HepG2 (cell line): Measurements from ENCODE around the gene DCTN4. TPM values are rescaled to one million over a fixed set of nuclear protein-coding genes. Genes with fewer than 3 reads are reported as not detected.

Experiments used
- ATAC-seq: fragments of 200-7000 bp; cut with Tn5 transposase; 3 replicates; pipeline ENCODE4 v1.9.1; 2020; ENCODE audit warnings: mild to moderate bottlenecking, moderate library complexity
- BruUV-seq: library from RNA; stranded (reverse); fragments of 400-500 nt; replicated peaks from 2 replicates; lab custom pipeline; 2021; lab: Mats Ljungman, UMichigan
- CTCF ChIA-PET: fragments of 300-600 bp; formaldehyde crosslinking; extraction: SDS; loops from one replicate; lab custom pipeline; 2021; ENCODE audit warnings: low total read pairs, inconsistent platforms, low intra/inter-chr PET ratio; lab: Yijun Ruan, JAX
- POLR2A ChIA-PET: fragments of 350-600 bp; sonication (Branson Sonifier 250); formaldehyde crosslinking; loops from one replicate; lab custom pipeline; 2020; ENCODE audit warnings: antibody characterized with exemption, inconsistent platforms; lab: Yijun Ruan, JAX
- DNase-seq: peaks from one replicate; pipeline ENCODE4 v3.0.0-alpha.2; 2015; ENCODE audit warnings: low spot score
- FAIRE-seq: peaks from 3 replicates; lab custom pipeline; 2011; peaks lifted over from hg19 to GRCh38; lab: Jason Lieb, UNC
- H2AFZ ChIP-seq: one replicate; pipeline ENCODE4 v1.6.1; 2011; ENCODE audit warnings: low read length, inconsistent platforms
- H3K27ac ChIP-seq: fragments of 300-600 bp; 3 replicates; pipeline ENCODE4 v1.8.0; 2011; ENCODE audit warnings: mixed run types, mild to moderate bottlenecking, mixed read lengths, low read length, inconsistent platforms; ENCODE audit not compliant: insufficient read depth; ENCODE audit errors: extremely low read length
- H3K27me3 ChIP-seq, 2 experiments: fragments of 200-600 bp in 1 of 2; 2 replicates in 1 of 2; 3 replicates in 1 of 2; pipeline versions ENCODE4 v1.6.0 to v1.8.0; 2011; ENCODE audit warnings: low read length in 2 of 2, mild to moderate bottlenecking in 2 of 2, moderate library complexity in 2 of 2, inconsistent platforms in 1 of 2; ENCODE audit not compliant: insufficient read depth in 2 of 2, control insufficient read depth in 1 of 2
- H3K36me3 ChIP-seq, 2 experiments: fragments of 200-600 bp in 1 of 2; replicated peaks in 1 of 2; 2 replicates in 1 of 2; 3 replicates in 1 of 2; pipeline versions ENCODE4 v1.5.1 to v1.8.0; 2011; ENCODE audit warnings: low read length in 2 of 2, inconsistent platforms in 1 of 2; ENCODE audit not compliant: insufficient read depth in 2 of 2, control insufficient read depth in 1 of 2
- H3K4me1 ChIP-seq: 2 replicates; pipeline ENCODE4 v1.5.1; 2012; ENCODE audit warnings: low read length, inconsistent platforms; ENCODE audit not compliant: insufficient read depth
- H3K4me2 ChIP-seq: 2 replicates; pipeline ENCODE4 v1.6.0; 2011; ENCODE audit warnings: low read depth, low read length, inconsistent platforms
- H3K4me3 ChIP-seq, 3 experiments: fragments of 200-600 bp in 1 of 3; sonication (generic), shearing (Covaris generic) in 1 of 3; replicated peaks in 1 of 3; 2 replicates each; pipeline ENCODE4 v1.5.1; 2011 to 2016; ENCODE audit warnings: low read length in 3 of 3, inconsistent platforms in 2 of 3, low read depth in 2 of 3, mild to moderate bottlenecking in 2 of 3, control low read depth in 1 of 3, mixed read lengths in 1 of 3; ENCODE audit not compliant: insufficient read depth in 1 of 3
- H3K79me2 ChIP-seq: one replicate; pipeline ENCODE4 v1.6.1; 2011; ENCODE audit warnings: low read length, inconsistent platforms; ENCODE audit not compliant: insufficient read depth
- H3K9ac ChIP-seq: 2 replicates; pipeline ENCODE4 v1.6.0; 2011; ENCODE audit warnings: mild to moderate bottlenecking, low read depth, low read length, inconsistent platforms; ENCODE audit not compliant: insufficient read depth
- H3K9me3 ChIP-seq: 2 replicates; pipeline ENCODE4 v1.5.1; 2012; ENCODE audit warnings: mild to moderate bottlenecking, low read length
- H4K20me1 ChIP-seq: 2 replicates; pipeline ENCODE4 v1.6.0; 2011; ENCODE audit warnings: inconsistent platforms, mild to moderate bottlenecking, low read length, moderate library complexity; ENCODE audit not compliant: insufficient read depth
- FOXC1 ChIP-seq: sonication (generic); formaldehyde crosslinking; IDR thresholded peaks from 2 replicates; pipeline ENCODE4 v1.8.0; 2022; ENCODE audit warnings: mild to moderate bottlenecking, missing genetic modification reagents, borderline replicate concordance
- HNF4G ChIP-seq, 2 experiments: sonication (generic) in 1 of 2; formaldehyde crosslinking in 1 of 2; IDR thresholded peaks; 2 replicates each; pipeline versions ENCODE4 v1.4.0 to v1.6.1; 2011 to 2020; ENCODE audit warnings: borderline replicate concordance in 2 of 2, low read depth in 2 of 2, mild to moderate bottlenecking in 2 of 2, low read length in 1 of 2, missing genetic modification reagents in 1 of 2, moderate library complexity in 1 of 2
- KLF6 ChIP-seq: IDR thresholded peaks from 2 replicates; pipeline ENCODE4 v1.8.0; 2016; ENCODE audit warnings: missing biosample characterization, missing genetic modification reagents
- KMT2A ChIP-seq: sonication (generic); formaldehyde crosslinking; IDR thresholded peaks from 2 replicates; pipeline ENCODE4 v1.4.0; 2020; ENCODE audit warnings: missing genetic modification reagents
- MIER2 ChIP-seq: IDR thresholded peaks from 2 replicates; pipeline ENCODE4 v1.6.1; 2016; ENCODE audit warnings: missing biosample characterization, missing genetic modification reagents
- POLR2A ChIP-seq, 2 experiments: IDR thresholded peaks; 2 replicates each; pipeline ENCODE4 v1.6.1; 2011; ENCODE audit warnings: low read depth in 2 of 2, low read length in 2 of 2, mild to moderate bottlenecking in 1 of 2, moderate library complexity in 1 of 2; ENCODE audit not compliant: insufficient read depth in 1 of 2
- TBX3 ChIP-seq: fragments of 450-650 bp; IDR thresholded peaks from 2 replicates; pipeline ENCODE4 v1.6.1; 2017; ENCODE audit warnings: antibody characterized with exemption, mild to moderate bottlenecking, inconsistent platforms, borderline replicate concordance
- ZBTB7B ChIP-seq: sonication (generic); formaldehyde crosslinking; IDR thresholded peaks from 2 replicates; pipeline ENCODE4 v1.4.0; 2020; ENCODE audit warnings: missing genetic modification reagents
- ZNF296 ChIP-seq: sonication (generic); formaldehyde crosslinking; conservative IDR thresholded peaks from 2 replicates; pipeline ENCODE4 v1.5.0; 2020; ENCODE audit warnings: mild to moderate bottlenecking, missing genetic modification reagents
- ZNF333 ChIP-seq: sonication (generic); formaldehyde crosslinking; IDR thresholded peaks from 2 replicates; pipeline ENCODE4 v1.4.0; 2020; ENCODE audit warnings: mild to moderate bottlenecking, missing genetic modification reagents, borderline replicate concordance
- ZNF564 ChIP-seq: sonication (generic); formaldehyde crosslinking; IDR thresholded peaks from 2 replicates; pipeline ENCODE4 v1.8.1; 2023; ENCODE audit warnings: mild to moderate bottlenecking, missing genetic modification reagents
- ZNF577 ChIP-seq: sonication (generic); formaldehyde crosslinking; IDR thresholded peaks from 2 replicates; pipeline ENCODE4 v1.4.0; 2020; ENCODE audit warnings: mild to moderate bottlenecking, low read depth, missing genetic modification reagents, borderline replicate concordance
- ZNF674 ChIP-seq: sonication (generic); formaldehyde crosslinking; IDR thresholded peaks from 2 replicates; pipeline ENCODE4 v1.5.0; 2020; ENCODE audit warnings: low read depth, mild to moderate bottlenecking, missing genetic modification reagents
- ZNF749 ChIP-seq: sonication (generic); formaldehyde crosslinking; IDR thresholded peaks from 2 replicates; pipeline ENCODE4 v1.8.0; 2022; ENCODE audit warnings: mild to moderate bottlenecking, missing genetic modification reagents, moderate library complexity, borderline replicate concordance
- ZSCAN31 ChIP-seq: sonication (generic); formaldehyde crosslinking; IDR thresholded peaks from 2 replicates; pipeline ENCODE4 v1.5.0; 2020; ENCODE audit warnings: low read depth, mild to moderate bottlenecking, missing genetic modification reagents
- WGBS: methylation state at CpG from one replicate; pipeline ENCODE4 v1.1.6; 2017; ENCODE audit warnings: low lambda C conversion rate; 5-methylcytosine and 5-hydroxymethylcytosine counted together
- in situ Hi-C: cut with HindIII; loops from 2 replicates; pipeline ENCODE4 v1.10.0; 2017; ENCODE audit warnings: low pct_unique_long_range_greater_than_20kb; ENCODE audit not compliant: extremely low pct_ligation_motif_present
- intact Hi-C: fragments of 100-400 bp; cut with micrococcal nuclease; formaldehyde crosslinking; loops from one replicate; pipeline ENCODE4 v1.10.0; 2022; ENCODE audit not compliant: unreplicated experiment
- polyA plus RNA-seq, 8 experiments: library from polyadenylated mRNA; depleted of rRNA in 3 of 8; stranded (reverse) in 7 of 8; unstranded in 1 of 8; fragments of >200 nt; fragmentation: Illumina TruSeq in 4 of 8; extraction: Trizol in 4 of 8; gene quantifications; 2 replicates each; pipeline versions ENCODE4 v1.2.1 to v1.2.3, GENCODE V29; 2011 to 2016; ENCODE audit warnings: low read depth in 4 of 8, missing spikeins in 1 of 8, mixed read lengths in 1 of 8; ENCODE audit not compliant: insufficient read depth in 1 of 8
- total RNA-seq, 5 experiments: library from RNA; depleted of rRNA; stranded (reverse); fragments of >200 nt; fragmentation: Illumina TruSeq; extraction: Trizol; gene quantifications; 2 replicates each; pipeline ENCODE4 v1.2.3, GENCODE V29; 2016; ENCODE audit warnings: low read depth in 1 of 5
- TF ChIP-seq, protein P1 (sequence below): sonication (generic); formaldehyde crosslinking; IDR thresholded peaks from 2 replicates; pipeline ENCODE4 v1.9.0; 2022; ENCODE audit warnings: missing genetic modification reagents, mild to moderate bottlenecking, borderline replicate concordance

DCTN4 gene
- total and polyA plus RNA-seq, 2 of the 13 experiments (the other 11 are each of a cell fraction or from before 2014, with no cell fraction given), result 24.1 to 26.9 TPM

- WGBS, result 71% methylated on average over 1 of the region's 1 CpG
- ChIA-PET CTCF (no interaction called here), POLR2A (interaction anchor here (0.9 kb wide), 1 partner anchor 13 kb away, joined by 4 read pairs; the partner anchor contains the start of gene SMIM3)
- H3K27ac ChIP-seq, result no peak overlapping the region
- no TSS peak for BruUV-seq
- in situ Hi-C loops, result no loop called here
- intact Hi-C loops, result no loop called here
- no peaks in the 10 kb centered on the region for H3K36me3 ChIP-seq
- H3K4me3 ChIP-seq, result no peak overlapping the region
- FAIRE-seq, result no peak
- H3K79me2 ChIP-seq, result no peaks in the 10 kb centered on the region
- no peaks in the 10 kb centered on the region for H4K20me1 ChIP-seq
- no peak overlapping the region for H2AFZ ChIP-seq
- peaks cover 43% of the 10 kb centered on the region for H3K4me1 ChIP-seq
- H3K27me3 ChIP-seq, result no peaks in the 10 kb centered on the region
- no peak for DNase-seq
- ATAC-seq, result no peak
- H3K9me3 ChIP-seq, result peaks cover 6% of the 10 kb centered on the region; the same call in 1 of the 2 replicates
- H3K4me2 ChIP-seq, result no peak overlapping the region
- no peak overlapping the region for H3K9ac ChIP-seq
- TF ChIP-seq ZNF564 (no peak), ZNF749 (CRISPR knock-in tag) (no peak), ZSCAN31 (CRISPR knock-in tag) (no peak), TBX3 (no peak), POLR2A (IDR thresholded peaks at IDR 0.05; ENCODE audit: insufficient read depth in 1 of 2, low read depth in 2 of 2, low read length in 2 of 2) (no peak), KMT2A (no peak), ZNF577 (no peak), KLF6 (no peak), ZNF674 (CRISPR knock-in tag) (no peak), HNF4G (IDR thresholded peaks at IDR 0.05; ENCODE audit: borderline replicate concordance, low read depth, low read length) (no peak), HNF4G (CRISPR knock-in tag; IDR thresholded peaks at IDR 0.05; ENCODE audit: borderline replicate concordance, low read depth) (no peak), MIER2 (CRISPR knock-in tag) (no peak), ZNF333 (no peak), ZNF296 (no peak), ZBTB7B (CRISPR knock-in tag) (no peak), FOXC1 (no peak)
- TF ChIP-seq, protein P1, sequence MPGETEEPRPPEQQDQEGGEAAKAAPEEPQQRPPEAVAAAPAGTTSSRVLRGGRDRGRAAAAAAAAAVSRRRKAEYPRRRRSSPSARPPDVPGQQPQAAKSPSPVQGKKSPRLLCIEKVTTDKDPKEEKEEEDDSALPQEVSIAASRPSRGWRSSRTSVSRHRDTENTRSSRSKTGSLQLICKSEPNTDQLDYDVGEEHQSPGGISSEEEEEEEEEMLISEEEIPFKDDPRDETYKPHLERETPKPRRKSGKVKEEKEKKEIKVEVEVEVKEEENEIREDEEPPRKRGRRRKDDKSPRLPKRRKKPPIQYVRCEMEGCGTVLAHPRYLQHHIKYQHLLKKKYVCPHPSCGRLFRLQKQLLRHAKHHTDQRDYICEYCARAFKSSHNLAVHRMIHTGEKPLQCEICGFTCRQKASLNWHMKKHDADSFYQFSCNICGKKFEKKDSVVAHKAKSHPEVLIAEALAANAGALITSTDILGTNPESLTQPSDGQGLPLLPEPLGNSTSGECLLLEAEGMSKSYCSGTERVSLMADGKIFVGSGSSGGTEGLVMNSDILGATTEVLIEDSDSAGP (CRISPR knock-in tag), result no peak
Measured at GRCh38 chr5:150765799-150766169, 7.0 kb upstream of the DCTN4 start.
